ENCODE results near the gene EXOC3L1.
A peak's percentile ranks its signal among the peaks of the same experiment; 100 is the strongest.

EXOC3L1 gene

GRCh38 chr16:67158637-67159600 lies 31.0 kb downstream of the EXOC3L1 start:
- Histone ChIP-seq H3K27me3 (ENCODE audit: control insufficient read depth, insufficient read depth, low read length) (peaks cover 16% of the 10 kb centered on the region), H3K4me1 (ENCODE audit: control insufficient read depth, insufficient read depth, low read length) (peaks cover 13% of the 10 kb centered on the region), H3K27ac (ENCODE audit: low read depth, low read length) (peak overlapping the region; percentile 24), H3K36me3 (ENCODE audit: control insufficient read depth, insufficient read depth, low read length) (peaks cover 2% of the 10 kb centered on the region), H3K4me3 (ENCODE audit: low read length) (peak overlapping the region; percentile 95), H3K9ac (ENCODE audit: low read length) (peak overlapping the region; percentile 74)

GRCh38 chr16:67157892-67158635 lies 31.9 kb downstream of the EXOC3L1 start:
- Histone ChIP-seq H3K4me1 (ENCODE audit: control insufficient read depth, insufficient read depth, low read length) (peaks cover 10% of the 10 kb centered on the region), H3K36me3 (ENCODE audit: control insufficient read depth, insufficient read depth, low read length) (peaks cover 2% of the 10 kb centered on the region), H3K27ac (ENCODE audit: low read depth, low read length) (no peak overlapping the region), H3K9ac (ENCODE audit: low read length) (no peak overlapping the region), H3K27me3 (ENCODE audit: control insufficient read depth, insufficient read depth, low read length) (peaks cover 10% of the 10 kb centered on the region), H3K4me3 (ENCODE audit: low read length) (no peak overlapping the region)

- Histone ChIP-seq H3K9ac (ENCODE audit: low read length) (no peak overlapping the region), H3K36me3 (ENCODE audit: control insufficient read depth, insufficient read depth, low read length) (peaks cover 2% of the 10 kb centered on the region), H3K4me1 (ENCODE audit: control insufficient read depth, insufficient read depth, low read length) (peaks cover 6% of the 10 kb centered on the region), H3K27ac (ENCODE audit: low read depth, low read length) (no peak overlapping the region), H3K4me3 (ENCODE audit: low read length) (no peak overlapping the region), H3K27me3 (ENCODE audit: control insufficient read depth, insufficient read depth, low read length) (peaks cover 4% of the 10 kb centered on the region)
Observed at GRCh38 chr16:67157106-67157748, 32.7 kb downstream of the EXOC3L1 start.

GRCh38 chr16:67156143-67156844 lies 33.6 kb downstream of the EXOC3L1 start:
- Histone ChIP-seq H3K4me1 (ENCODE audit: control insufficient read depth, insufficient read depth, low read length) (peaks cover 6% of the 10 kb centered on the region), H3K4me3 (ENCODE audit: low read length) (no peak overlapping the region), H3K9ac (ENCODE audit: low read length) (no peak overlapping the region), H3K36me3 (ENCODE audit: control insufficient read depth, insufficient read depth, low read length) (peaks cover 2% of the 10 kb centered on the region), H3K27ac (ENCODE audit: low read depth, low read length) (no peak overlapping the region), H3K27me3 (ENCODE audit: control insufficient read depth, insufficient read depth, low read length) (no peaks in the 10 kb centered on the region)

DNA sequence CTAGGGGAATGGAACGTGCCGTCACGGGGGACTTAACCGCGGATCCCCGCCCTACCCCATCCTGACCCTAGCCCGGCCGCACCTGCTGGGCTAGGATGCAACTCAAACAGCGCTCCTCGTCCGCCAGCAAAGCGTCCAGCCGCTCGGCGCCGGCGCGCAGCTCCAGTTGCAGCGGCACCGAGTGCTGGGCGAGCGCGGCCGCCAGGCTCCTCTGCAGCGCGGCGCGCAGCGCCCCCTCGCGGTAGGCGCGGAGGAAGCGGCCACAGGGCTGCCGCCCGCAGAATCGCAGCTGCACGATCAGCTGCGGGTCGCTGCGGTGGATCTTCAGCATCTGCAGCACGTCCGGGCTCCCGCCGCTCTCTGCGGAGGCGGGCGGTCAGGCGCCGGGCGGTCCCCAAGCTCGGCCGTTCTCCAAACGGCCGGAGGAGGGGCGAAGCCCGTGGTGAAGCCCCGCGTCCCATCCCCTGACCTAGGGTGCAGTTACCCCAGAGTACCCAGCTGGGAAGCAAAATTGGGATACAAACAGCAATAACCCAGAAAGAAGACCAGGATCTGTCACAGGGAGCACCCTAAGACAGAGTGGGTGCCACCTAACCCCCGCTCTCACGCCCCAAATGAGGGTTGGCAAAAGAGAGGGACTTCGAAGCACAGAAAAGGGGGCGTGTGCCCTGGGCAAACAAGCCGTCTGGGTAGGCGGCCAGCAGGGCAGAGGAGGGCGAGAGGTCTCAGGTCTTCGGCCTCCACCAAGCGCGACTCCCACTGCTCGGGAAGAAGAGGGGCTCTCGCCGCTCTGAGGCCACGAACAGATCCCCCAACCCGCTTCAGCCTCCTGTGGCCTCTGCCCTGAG lies 34.4 kb downstream of the EXOC3L1 start:
- no peaks in the 10 kb centered on the region for H3K27me3 ChIP-seq (ENCODE audit: control insufficient read depth, insufficient read depth, low read length)
- peaks cover 6% of the 10 kb centered on the region for H3K4me1 ChIP-seq (ENCODE audit: control insufficient read depth, insufficient read depth, low read length)
- H3K4me3 ChIP-seq (ENCODE audit: low read length): peak overlapping the region; percentile 43
- no peak overlapping the region for H3K9ac ChIP-seq (ENCODE audit: low read length)
- no peak overlapping the region for H3K27ac ChIP-seq (ENCODE audit: low read depth, low read length)
- H3K36me3 ChIP-seq (ENCODE audit: control insufficient read depth, insufficient read depth, low read length): peaks cover 2% of the 10 kb centered on the region

GRCh38 chr16:67154578-67155294 lies 35.2 kb downstream of the EXOC3L1 start:
- peak overlapping the region; percentile 43 for H3K4me3 ChIP-seq (ENCODE audit: low read length)
- H3K9ac ChIP-seq (ENCODE audit: low read length): no peak overlapping the region
- peaks cover 3% of the 10 kb centered on the region for H3K4me1 ChIP-seq (ENCODE audit: control insufficient read depth, insufficient read depth, low read length)
- no peak overlapping the region for H3K27ac ChIP-seq (ENCODE audit: low read depth, low read length)
- H3K27me3 ChIP-seq (ENCODE audit: control insufficient read depth, insufficient read depth, low read length): no peaks in the 10 kb centered on the region
- peaks cover 2% of the 10 kb centered on the region for H3K36me3 ChIP-seq (ENCODE audit: control insufficient read depth, insufficient read depth, low read length)

DNA sequence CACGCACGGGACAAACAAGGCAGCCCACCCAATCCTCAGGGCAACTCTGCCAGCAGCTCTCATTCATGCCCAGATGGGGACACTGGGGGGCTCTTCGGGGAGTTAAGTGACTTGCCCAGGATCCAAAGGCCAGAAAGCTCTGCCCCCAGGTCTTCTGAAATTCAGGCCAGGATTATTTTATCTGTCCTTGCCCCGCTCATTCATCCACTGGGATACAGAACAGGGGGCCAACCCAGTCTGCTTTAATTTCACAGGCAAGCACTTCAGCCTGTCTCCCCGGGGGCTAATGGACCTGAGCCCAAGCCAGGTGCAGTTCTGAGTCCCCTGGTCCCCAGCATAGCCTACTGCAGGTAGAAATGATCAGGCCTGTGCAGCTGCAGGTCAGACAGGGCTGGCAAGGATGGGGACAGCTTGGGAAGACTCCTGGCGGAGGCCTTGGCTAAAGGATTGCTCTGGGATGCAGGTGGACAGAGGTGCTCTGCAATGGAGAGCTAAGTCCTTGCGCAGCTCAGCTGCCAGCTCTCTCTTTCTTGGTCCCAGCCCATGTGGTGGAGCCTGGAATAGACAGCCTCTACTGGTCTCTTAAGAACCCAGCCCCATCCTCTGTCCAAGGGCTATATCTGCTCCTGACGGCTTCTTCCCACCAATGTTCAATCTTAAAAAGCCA lies 38.4 kb downstream of the EXOC3L1 start:
- Histone ChIP-seq H3K9ac (ENCODE audit: low read length) (no peak overlapping the region), H3K4me1 (ENCODE audit: control insufficient read depth, insufficient read depth, low read length) (no peaks in the 10 kb centered on the region), H3K4me3 (ENCODE audit: low read length) (peak overlapping the region; percentile 69), H3K27ac (ENCODE audit: low read depth, low read length) (peak overlapping the region; percentile 70), H3K27me3 (ENCODE audit: control insufficient read depth, insufficient read depth, low read length) (no peaks in the 10 kb centered on the region), H3K36me3 (ENCODE audit: control insufficient read depth, insufficient read depth, low read length) (peaks cover 11% of the 10 kb centered on the region)

- no peak within 1 kb of the TSS for H3K9ac ChIP-seq (ENCODE audit: low read length)
- H3K4me3 ChIP-seq (ENCODE audit: low read length): peak within 1 kb of the TSS; percentile 69
- peaks cover 13% of the 10 kb centered on the region for H3K36me3 ChIP-seq (ENCODE audit: control insufficient read depth, insufficient read depth, low read length)
- no peaks in the 10 kb centered on the region for H3K27me3 ChIP-seq (ENCODE audit: control insufficient read depth, insufficient read depth, low read length)
- peak within 1 kb of the TSS; percentile 70 for H3K27ac ChIP-seq (ENCODE audit: low read depth, low read length)
- H3K4me1 ChIP-seq (ENCODE audit: control insufficient read depth, insufficient read depth, low read length): no peaks in the 10 kb centered on the region
Observed at GRCh38 chr16:67150833-67151396, 39.0 kb downstream of the EXOC3L1 start, which contains the start of gene B3GNT9. B3GNT9 (minus strand) TSS chr16:67150998; CDS start chr16:67150485, 513 bp downstream.

DNA sequence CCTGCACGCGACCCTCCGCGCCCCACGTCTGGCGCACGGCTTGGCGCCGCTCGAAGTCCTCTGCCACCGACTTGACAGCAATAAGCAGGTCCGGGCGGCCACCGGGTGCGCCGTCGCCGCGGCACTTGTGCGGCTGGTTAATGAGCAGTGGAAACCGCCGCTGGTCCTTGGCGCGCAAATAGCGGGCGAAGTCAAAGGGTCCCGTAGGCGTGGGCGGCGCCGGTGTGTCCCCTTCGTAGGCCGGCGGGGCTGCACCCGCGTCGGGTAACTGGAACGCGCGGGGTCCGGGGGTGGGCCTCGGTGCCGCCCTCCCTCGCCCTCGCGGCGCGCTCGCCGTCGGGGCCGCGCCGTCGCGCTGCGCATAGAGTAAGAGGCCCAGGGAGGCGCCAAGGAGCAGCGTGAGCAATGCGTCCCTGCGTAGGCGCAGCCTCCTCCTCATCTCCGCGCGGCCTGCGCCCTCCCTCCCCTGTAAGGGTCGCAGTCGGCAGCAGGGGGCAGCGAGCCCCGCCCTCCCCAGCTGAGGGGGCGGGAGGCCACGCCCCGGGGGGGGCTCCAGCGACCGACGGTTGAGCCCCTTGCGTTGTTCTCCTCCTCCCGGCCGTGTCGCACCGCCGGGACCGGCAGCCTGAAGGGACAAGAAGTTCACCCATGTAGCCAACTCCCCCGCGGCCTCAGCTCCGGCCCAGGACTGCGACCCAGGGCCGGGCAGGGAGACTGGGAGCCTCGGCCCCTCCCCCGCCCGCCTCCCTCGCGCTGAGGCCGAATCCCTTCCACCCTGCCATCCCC lies 39.7 kb downstream of the EXOC3L1 start:
- Histone ChIP-seq H3K4me3 (ENCODE audit: low read length) (peak overlapping the region; percentile 69), H3K9ac (ENCODE audit: low read length) (no peak overlapping the region), H3K4me1 (ENCODE audit: control insufficient read depth, insufficient read depth, low read length) (no peaks in the 10 kb centered on the region), H3K27ac (ENCODE audit: low read depth, low read length) (peak overlapping the region; percentile 70), H3K36me3 (ENCODE audit: control insufficient read depth, insufficient read depth, low read length) (peaks cover 19% of the 10 kb centered on the region), H3K27me3 (ENCODE audit: control insufficient read depth, insufficient read depth, low read length) (no peaks in the 10 kb centered on the region)

Measured in rectal smooth muscle tissue (tissue), 1 donor.